ENCODE measurements around the gene METRNL.
"Not testable (repeated sequence)": the region's sequence is repeated elsewhere in the genome, so short reads cannot be mapped to it uniquely, and the experiment has no call there.

Gene METRNL

DNA sequence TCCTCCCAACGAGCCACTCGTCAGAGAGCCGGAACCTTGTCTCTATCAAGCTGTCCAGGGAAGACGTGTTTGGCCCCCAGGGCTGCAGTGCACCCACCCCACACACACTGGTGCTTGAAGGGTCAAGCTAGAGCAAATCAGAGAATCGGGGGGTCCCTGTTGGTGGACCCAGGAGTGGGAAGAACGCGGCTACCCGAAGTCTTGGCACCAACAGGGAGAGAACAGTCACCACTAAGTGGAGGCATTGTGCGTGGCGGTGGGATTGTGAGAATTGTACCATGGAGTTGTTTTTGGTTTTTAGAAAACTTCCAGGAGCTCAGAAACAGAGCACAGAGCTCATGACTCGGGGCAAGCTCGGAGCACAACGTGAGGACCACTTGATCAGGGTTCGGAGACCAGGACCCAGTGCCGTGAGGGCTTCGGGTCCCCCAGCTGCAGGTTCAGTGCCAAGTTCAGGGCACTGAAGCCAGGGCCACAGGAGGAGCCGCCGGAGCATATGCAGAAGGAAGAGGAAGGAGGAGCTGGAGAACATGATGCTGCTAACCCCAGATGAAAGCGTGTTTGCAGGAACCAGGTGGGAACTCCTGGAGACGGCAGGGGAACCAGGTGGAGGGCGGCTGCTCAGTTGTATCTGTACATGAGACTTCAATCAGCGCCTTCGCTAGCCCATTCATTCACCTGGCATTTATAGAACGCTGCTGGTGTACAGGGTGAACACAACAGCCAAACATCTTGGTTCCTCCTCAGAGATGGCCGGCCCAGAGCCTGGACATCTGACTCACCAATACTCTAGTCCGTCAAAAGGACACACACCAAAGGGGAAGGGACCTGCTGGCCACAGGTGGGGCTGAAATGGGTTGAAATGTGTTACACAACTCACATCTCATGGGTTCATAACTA, 42.8 kb downstream of the METRNL start:
- no peak for DNase-seq

- DNase-seq = no peak
Measured at GRCh38 chr17:83122834-83123233, 43.4 kb downstream of the METRNL start.

DNA sequence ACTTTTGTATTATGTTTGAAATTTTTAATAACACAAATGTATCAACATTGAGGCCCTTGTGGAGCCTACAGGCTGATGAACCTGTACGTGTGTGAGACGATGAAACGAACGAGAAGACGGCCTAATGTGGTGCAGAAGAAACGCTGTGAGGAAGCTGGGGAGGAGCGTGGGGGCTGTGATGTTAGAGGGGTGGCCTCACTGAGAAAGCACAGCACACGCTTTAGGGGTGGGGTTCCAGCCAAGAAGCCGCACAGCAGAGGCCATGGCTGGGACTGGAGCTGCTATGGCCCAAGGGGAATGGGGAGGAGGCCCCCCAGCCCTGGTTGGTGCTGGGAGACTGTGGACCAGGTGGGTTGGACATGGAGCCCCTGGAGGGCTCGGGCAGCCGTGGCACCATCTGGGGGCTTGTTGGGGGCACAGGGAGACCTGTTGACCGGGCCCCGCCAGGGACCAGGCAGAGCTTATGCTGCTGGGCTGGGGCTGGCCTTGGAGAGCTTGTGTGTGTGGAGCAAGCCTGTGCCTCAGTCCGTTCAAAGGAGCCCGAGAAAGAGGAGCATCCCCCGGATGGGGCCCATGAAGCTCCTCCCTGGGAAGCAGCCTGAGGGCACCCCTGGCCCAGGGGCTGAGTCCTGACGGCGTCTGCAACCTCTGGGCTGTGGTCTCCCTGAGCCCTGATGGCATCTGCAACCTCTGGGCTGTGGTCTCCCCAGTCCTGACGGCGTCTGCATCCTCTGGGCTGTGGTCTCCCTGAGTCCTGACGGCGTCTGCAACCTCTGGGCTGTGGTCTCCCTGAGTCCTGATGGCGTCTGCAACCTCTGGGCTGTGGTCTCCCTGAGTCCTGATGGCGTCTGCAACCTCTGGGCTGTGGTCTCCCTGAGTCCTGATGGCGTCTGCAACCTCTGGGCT, 44.7 kb downstream of the METRNL start:
- DNase-seq = no peak

- DNase-seq = no peak
Measured at GRCh38 chr17:83124871-83125514, 45.6 kb downstream of the METRNL start.

- no peak for DNase-seq
Measured at GRCh38 chr17:83125515-83126274, 46.3 kb downstream of the METRNL start.

DNA sequence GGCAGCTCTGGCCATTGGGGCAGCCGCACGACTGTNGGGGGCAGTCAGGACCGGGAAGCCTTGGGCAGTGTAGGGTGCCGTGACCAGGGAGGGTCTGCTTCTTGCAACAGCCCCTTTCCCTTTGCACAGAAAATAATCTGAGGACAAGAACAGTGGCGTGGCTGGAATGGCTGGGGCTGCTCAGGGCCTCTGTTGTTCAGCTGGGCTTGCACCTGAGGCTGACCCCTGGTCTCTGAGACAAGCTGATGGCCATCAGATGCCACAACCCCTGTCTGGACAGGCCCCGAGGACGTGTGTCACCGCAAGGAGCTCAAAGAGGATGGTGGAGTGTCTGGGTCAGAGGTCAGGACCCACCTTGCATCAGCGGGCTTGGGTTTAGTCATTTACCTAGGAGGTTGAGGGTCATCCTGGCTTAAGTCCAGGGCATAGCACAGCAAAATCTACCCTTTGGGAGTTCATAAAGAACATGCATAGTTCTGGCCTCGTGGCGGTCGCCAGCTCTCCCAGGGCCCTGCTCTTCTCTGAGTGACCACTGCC, 46.9 kb downstream of the METRNL start:
- no peak for DNase-seq

- no peak for DNase-seq
Measured at GRCh38 chr17:83127431-83128160, 48.2 kb downstream of the METRNL start.

- no peak for DNase-seq
Measured at GRCh38 chr17:83128306-83129240, 49.2 kb downstream of the METRNL start.

DNA sequence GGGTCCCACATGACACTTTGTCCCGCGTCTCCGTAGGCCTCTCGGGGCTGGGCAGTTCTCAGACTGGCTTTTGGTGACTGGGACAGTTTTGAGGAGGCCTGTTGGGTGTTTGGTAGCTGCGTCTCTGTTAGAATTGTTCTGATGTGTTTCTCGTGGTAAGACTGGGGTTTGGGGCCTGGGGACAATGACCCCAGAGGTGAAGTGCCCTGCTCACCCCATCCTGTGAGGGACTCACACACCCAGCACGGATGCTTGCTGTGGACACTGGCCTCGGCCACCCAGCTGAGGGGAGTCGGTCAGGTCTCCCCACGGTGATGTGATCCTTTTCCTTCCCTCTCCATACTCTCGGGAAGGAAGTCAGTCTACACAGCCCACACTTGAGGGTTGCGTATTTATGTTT, 50.3 kb downstream of the METRNL start:
- no peak for DNase-seq

- no peak for DNase-seq
Measured at GRCh38 chr17:83131401-83132011, 52.1 kb downstream of the METRNL start.

DNA sequence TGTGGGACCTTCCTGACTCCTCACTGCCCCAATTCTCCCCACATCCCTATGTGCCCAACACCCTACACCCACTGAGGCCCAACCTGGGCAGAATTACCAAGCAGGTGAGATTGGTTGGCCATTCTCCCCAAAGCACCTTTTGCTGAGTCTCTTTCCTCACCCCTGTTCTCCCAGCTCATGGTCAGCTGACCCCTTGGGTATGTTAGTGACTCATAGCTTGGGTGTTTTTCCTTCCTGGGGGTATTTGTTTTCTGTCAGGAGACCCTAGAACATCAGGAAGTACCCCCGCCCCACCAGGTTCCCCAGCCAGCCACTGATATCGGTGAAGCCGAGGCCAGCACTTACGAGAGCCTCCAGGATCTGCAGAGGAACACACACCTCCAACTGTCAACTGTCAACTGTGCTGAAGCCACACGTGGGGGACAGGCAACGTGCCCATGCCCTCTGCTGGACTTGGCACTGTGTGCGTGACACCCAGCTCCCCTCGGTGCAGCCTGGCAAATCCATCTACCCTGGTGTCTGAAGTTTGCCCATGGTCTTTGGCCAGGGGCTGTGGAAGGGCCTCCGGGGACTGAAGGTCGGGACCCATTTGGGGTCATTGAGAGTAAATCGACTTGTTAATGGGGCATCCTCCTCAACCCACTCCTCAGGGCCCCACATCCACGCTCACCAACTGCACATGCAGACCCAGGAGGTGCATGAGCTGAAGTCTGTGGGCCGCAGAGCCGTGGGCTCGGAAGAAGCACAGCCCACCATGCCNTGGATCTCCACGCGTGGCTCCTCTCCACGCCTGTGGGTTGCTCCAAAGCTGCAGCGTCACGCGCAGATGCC, 53.1 kb downstream of the METRNL start:
- no peak for DNase-seq

DNA sequence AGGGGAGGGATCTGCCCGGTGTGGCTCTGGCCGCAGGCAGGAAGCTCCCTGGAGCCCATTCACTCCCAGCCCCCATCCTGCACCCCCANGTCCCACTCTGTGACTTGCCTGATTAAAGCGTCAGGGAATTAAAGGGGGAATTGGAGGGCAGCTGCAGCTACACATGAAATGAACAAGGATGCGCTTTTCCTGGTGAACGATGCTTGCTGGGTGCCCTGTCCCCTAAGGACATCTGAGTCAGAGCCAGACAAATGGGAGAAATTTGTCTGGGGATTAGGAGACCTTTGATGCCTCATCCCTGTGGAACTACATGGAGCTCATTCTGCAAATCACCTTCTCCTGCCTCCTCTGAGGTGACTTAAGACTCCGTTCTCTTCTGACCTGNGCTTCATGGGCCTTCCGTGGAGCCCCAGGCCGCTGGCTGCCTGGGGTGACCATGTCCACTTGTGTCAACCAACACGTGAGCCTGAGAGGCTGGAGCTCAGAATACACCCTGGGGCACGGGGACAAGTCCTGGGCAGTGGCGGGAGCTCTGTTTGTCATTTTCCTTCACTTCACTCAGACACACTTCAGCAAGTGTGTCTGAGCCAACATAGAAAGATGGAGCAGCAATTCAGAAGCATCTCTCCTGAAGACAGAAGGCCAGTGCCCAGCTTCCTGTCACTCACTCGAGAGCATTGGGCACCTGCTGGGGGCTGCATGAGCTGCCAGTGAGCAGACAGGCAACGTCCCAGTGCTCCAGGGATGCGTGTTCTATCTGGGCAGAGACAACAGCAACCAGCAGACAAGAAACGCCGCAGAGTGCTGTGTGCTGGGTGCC, 54.1 kb downstream of the METRNL start:
- DNase-seq = no peak

GRCh38 chr17:83134456-83134855, 55.0 kb downstream of the METRNL start:
- not testable (repeated sequence) for DNase-seq

GRCh38 chr17:83135692-83136091, 56.3 kb downstream of the METRNL start:
- DNase-seq = no peak

DNA sequence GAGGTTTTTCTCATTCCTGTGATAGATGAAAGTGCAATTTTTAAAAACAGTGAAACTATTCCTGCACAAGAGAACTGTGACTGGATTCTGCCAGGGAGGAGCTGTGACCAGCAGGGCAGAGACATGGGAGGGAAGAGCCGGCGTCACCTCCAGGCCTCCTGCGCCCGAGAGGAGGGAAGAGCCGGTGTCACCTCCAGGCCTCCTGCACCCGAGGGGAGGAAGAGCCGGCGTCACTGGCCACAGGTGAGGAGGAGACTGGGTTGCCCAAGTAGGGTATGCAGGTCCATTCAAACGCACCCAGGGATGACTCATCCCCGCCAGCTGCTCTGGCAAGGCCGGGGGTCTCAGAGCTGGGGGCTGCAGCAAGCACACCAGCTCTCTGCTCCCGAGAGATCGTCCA, 56.7 kb downstream of the METRNL start:
- no peak for DNase-seq

GRCh38 chr17:83136931-83137330, 57.5 kb downstream of the METRNL start:
- DNase-seq = no peak

GRCh38 chr17:83137523-83137922, 58.1 kb downstream of the METRNL start:
- DNase-seq = no peak
